Stimulated activated naive CD8-positive, alpha-beta T cell treated with anti-CD3 and anti-CD28 coated beads, Interleukin-15, Interleukin-2, amounts not matched to agents 100 ng/mL and 50 ng/mL, for 24 hours (primary cell): ENCODE data around the gene WASF2.
"Not testable (repeated sequence)": the region's sequence is repeated elsewhere in the genome, so short reads cannot be mapped to it uniquely, and the experiment has no call there.

ENCODE experiments used
- H3K27ac Mint-ChIP-seq: one replicate; pipeline ENCODE4 v1.8.0; 2021; ENCODE audit warnings: mild to moderate bottlenecking, mixed read lengths
- H3K27me3 Mint-ChIP-seq: one replicate; pipeline ENCODE4 v1.8.0; 2021; ENCODE audit warnings: mixed read lengths
- H3K36me3 Mint-ChIP-seq: one replicate; pipeline ENCODE4 v1.8.0; 2021; ENCODE audit warnings: low read depth, mixed read lengths
- H3K4me1 Mint-ChIP-seq: one replicate; pipeline ENCODE4 v1.8.0; 2021; ENCODE audit warnings: low read depth, mixed read lengths
- H3K4me3 Mint-ChIP-seq: one replicate; pipeline ENCODE4 v1.8.0; 2021; ENCODE audit warnings: mild to moderate bottlenecking, mixed read lengths
- H3K9me3 Mint-ChIP-seq: one replicate; pipeline ENCODE4 v1.8.0; 2021; ENCODE audit warnings: mixed read lengths

Gene WASF2

GRCh38 chr1:27489973-27490741 lies at the start of gene WASF2:
Gene WASF2, minus strand, starts transcription at chr1:27490167. Its CDS starts 61,277 bp downstream, at chr1:27428890.
- peak within 1 kb of the TSS; percentile 92 for H3K4me3 Mint-ChIP-seq
- H3K36me3 Mint-ChIP-seq: no peaks in the 10 kb centered on the region
- H3K27ac Mint-ChIP-seq: peak within 1 kb of the TSS; percentile 99
- H3K27me3 Mint-ChIP-seq: no peaks in the 10 kb centered on the region
- peaks cover 42% of the 10 kb centered on the region for H3K4me1 Mint-ChIP-seq
- H3K9me3 Mint-ChIP-seq: no peaks in the 10 kb centered on the region

- H3K27me3 Mint-ChIP-seq: no peaks in the 10 kb centered on the region
- H3K27ac Mint-ChIP-seq: no peak overlapping the region
- peaks cover 11% of the 10 kb centered on the region for H3K4me1 Mint-ChIP-seq
Measured at GRCh38 chr1:27538793-27539192, 48.8 kb upstream of the WASF2 start.

GRCh38 chr1:27538305-27538676 lies 48.3 kb upstream of the WASF2 start:
- H3K9me3 Mint-ChIP-seq, H3K36me3 Mint-ChIP-seq, H3K27ac Mint-ChIP-seq, H3K4me3 Mint-ChIP-seq, H3K27me3 Mint-ChIP-seq: not testable (repeated sequence)
- H3K4me1 Mint-ChIP-seq: peaks cover 11% of the 10 kb centered on the region

More at GRCh38 chr1:27538793-27539192, 48.8 kb upstream of the WASF2 start:
- H3K4me3 Mint-ChIP-seq: no peak overlapping the region
- H3K36me3 Mint-ChIP-seq: peaks cover under 1% of the 10 kb centered on the region
- H3K9me3 Mint-ChIP-seq: no peaks in the 10 kb centered on the region

GRCh38 chr1:27536767-27537166 lies 46.8 kb upstream of the WASF2 start:
- Mint-ChIP-seq H3K4me1 (peaks cover 6% of the 10 kb centered on the region), H3K4me3 (no peak overlapping the region), H3K27ac (no peak overlapping the region), H3K9me3 (no peaks in the 10 kb centered on the region), H3K36me3 (peaks cover 5% of the 10 kb centered on the region), H3K27me3 (no peaks in the 10 kb centered on the region)

GRCh38 chr1:27536010-27536757 lies 46.2 kb upstream of the WASF2 start:
- H3K9me3 Mint-ChIP-seq: no peaks in the 10 kb centered on the region
- no peaks in the 10 kb centered on the region for H3K27me3 Mint-ChIP-seq
- H3K4me3 Mint-ChIP-seq: no peak overlapping the region
- peaks cover 7% of the 10 kb centered on the region for H3K4me1 Mint-ChIP-seq
- H3K27ac Mint-ChIP-seq: no peak overlapping the region
- H3K36me3 Mint-ChIP-seq: peaks cover 5% of the 10 kb centered on the region

GRCh38 chr1:27535386-27535785 lies 45.4 kb upstream of the WASF2 start:
- peaks cover 5% of the 10 kb centered on the region for H3K36me3 Mint-ChIP-seq
- H3K9me3 Mint-ChIP-seq: no peaks in the 10 kb centered on the region
- peaks cover 7% of the 10 kb centered on the region for H3K4me1 Mint-ChIP-seq
- no peak overlapping the region for H3K4me3 Mint-ChIP-seq
- H3K27me3 Mint-ChIP-seq: no peaks in the 10 kb centered on the region
- H3K27ac Mint-ChIP-seq: no peak overlapping the region

GRCh38 chr1:27531959-27532685 lies 42.2 kb upstream of the WASF2 start:
- peaks cover 5% of the 10 kb centered on the region for H3K36me3 Mint-ChIP-seq
- no peaks in the 10 kb centered on the region for H3K27me3 Mint-ChIP-seq
- no peak overlapping the region for H3K27ac Mint-ChIP-seq
- H3K9me3 Mint-ChIP-seq: no peaks in the 10 kb centered on the region
- H3K4me3 Mint-ChIP-seq: no peak overlapping the region
- peaks cover 18% of the 10 kb centered on the region for H3K4me1 Mint-ChIP-seq

- no peak overlapping the region for H3K4me3 Mint-ChIP-seq
- peaks cover 5% of the 10 kb centered on the region for H3K36me3 Mint-ChIP-seq
- peaks cover 37% of the 10 kb centered on the region for H3K4me1 Mint-ChIP-seq
- no peaks in the 10 kb centered on the region for H3K9me3 Mint-ChIP-seq
- H3K27ac Mint-ChIP-seq: no peak overlapping the region
- H3K27me3 Mint-ChIP-seq: no peaks in the 10 kb centered on the region
Measured at GRCh38 chr1:27530192-27530591, 40.2 kb upstream of the WASF2 start.

GRCh38 chr1:27529704-27530018 lies 39.7 kb upstream of the WASF2 start:
- no peaks in the 10 kb centered on the region for H3K9me3 Mint-ChIP-seq
- no peaks in the 10 kb centered on the region for H3K27me3 Mint-ChIP-seq
- H3K4me1 Mint-ChIP-seq: peaks cover 41% of the 10 kb centered on the region
- no peak overlapping the region for H3K4me3 Mint-ChIP-seq
- H3K27ac Mint-ChIP-seq: no peak overlapping the region
- H3K36me3 Mint-ChIP-seq: peaks cover 5% of the 10 kb centered on the region

- Mint-ChIP-seq H3K4me3 (peak overlapping the region; percentile 74), H3K9me3 (no peaks in the 10 kb centered on the region), H3K36me3 (peaks cover 5% of the 10 kb centered on the region), H3K27me3 (no peaks in the 10 kb centered on the region), H3K4me1 (peaks cover 47% of the 10 kb centered on the region), H3K27ac (no peak overlapping the region)
Measured at GRCh38 chr1:27528818-27529703, 39.1 kb upstream of the WASF2 start.

- no peaks in the 10 kb centered on the region for H3K9me3 Mint-ChIP-seq
- peak overlapping the region; percentile 74 for H3K4me3 Mint-ChIP-seq
- H3K4me1 Mint-ChIP-seq: peaks cover 55% of the 10 kb centered on the region
- H3K27ac Mint-ChIP-seq: peak overlapping the region; percentile 70
- H3K27me3 Mint-ChIP-seq: no peaks in the 10 kb centered on the region
- no peaks in the 10 kb centered on the region for H3K36me3 Mint-ChIP-seq
Measured at GRCh38 chr1:27527890-27528817, 38.2 kb upstream of the WASF2 start.

- H3K4me1 Mint-ChIP-seq: peaks cover 59% of the 10 kb centered on the region
- H3K27ac Mint-ChIP-seq: no peak overlapping the region
- no peaks in the 10 kb centered on the region for H3K27me3 Mint-ChIP-seq
- H3K4me3 Mint-ChIP-seq: peak overlapping the region; percentile 84
- H3K36me3 Mint-ChIP-seq: no peaks in the 10 kb centered on the region
- no peaks in the 10 kb centered on the region for H3K9me3 Mint-ChIP-seq
Measured at GRCh38 chr1:27527223-27527889, 37.4 kb upstream of the WASF2 start.

- Mint-ChIP-seq H3K9me3 (no peaks in the 10 kb centered on the region), H3K36me3 (no peaks in the 10 kb centered on the region)
Measured at GRCh38 chr1:27526569-27527222, 36.7 kb upstream of the WASF2 start.

More at GRCh38 chr1:27526569-27527222, 36.7 kb upstream of the WASF2 start:
- peak overlapping the region; percentile 93 for H3K27ac Mint-ChIP-seq
- peak overlapping the region; percentile 84 for H3K4me3 Mint-ChIP-seq
- no peaks in the 10 kb centered on the region for H3K27me3 Mint-ChIP-seq
- peaks cover 59% of the 10 kb centered on the region for H3K4me1 Mint-ChIP-seq
